NCI-H774 (cell line): ENCODE results near the gene KRTAP5-3.
"Not testable (repeated sequence)": the region's sequence is repeated elsewhere in the genome, so short reads cannot be mapped to it uniquely, and the experiment has no call there.

Source experiments
- DNase-seq: peaks from one replicate; lab custom pipeline; 2025; lab: John Stamatoyannopoulos, UW

The KRTAP5-3 gene, protein sequence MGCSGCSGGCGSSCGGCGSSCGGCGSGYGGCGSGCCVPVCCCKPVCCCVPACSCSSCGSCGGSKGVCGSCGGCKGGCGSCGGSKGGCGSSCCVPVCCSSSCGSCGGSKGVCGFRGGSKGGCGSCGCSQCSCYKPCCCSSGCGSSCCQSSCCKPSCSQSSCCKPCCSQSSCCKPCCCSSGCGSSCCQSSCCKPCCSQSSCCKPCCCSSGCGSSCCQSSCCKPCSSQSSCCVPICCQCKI

GRCh38 chr11:1608363-1608762, at the start of gene KRTAP5-3:
KRTAP5-3 (minus strand) TSS chr11:1608463; CDS start chr11:1608385, 78 bp downstream.
- DNase-seq: no peak

DNA sequence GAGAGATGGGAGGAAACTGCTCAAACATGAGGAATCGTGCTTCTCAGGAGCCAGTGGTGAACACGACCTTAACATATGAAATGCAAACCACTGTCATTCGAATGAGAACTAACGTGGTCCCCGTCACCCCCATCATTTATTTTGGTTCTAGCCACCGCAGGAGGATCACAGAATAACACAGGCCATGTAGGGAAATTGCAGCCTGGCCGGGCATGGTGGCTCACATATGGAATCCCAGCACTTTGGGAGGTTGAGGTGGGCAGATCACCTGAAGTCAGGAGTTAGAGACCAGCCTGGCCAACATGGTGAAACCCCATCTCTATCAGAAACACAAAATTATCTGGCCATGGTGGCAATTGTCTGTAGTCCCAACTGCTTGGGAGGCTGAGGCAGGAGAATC, 48.4 kb upstream of the KRTAP5-3 start:
- DNase-seq: no peak

GRCh38 chr11:1656061-1656441, 47.8 kb upstream of the KRTAP5-3 start:
- DNase-seq: no peak

GRCh38 chr11:1655168-1656060, 47.2 kb upstream of the KRTAP5-3 start:
- DNase-seq: no peak

GRCh38 chr11:1654388-1655167, 46.3 kb upstream of the KRTAP5-3 start:
- no peak for DNase-seq

GRCh38 chr11:1653541-1654387, 45.5 kb upstream of the KRTAP5-3 start:
- DNase-seq: no peak

GRCh38 chr11:1652771-1653540, 44.7 kb upstream of the KRTAP5-3 start:
- DNase-seq: peak; percentile 35

GRCh38 chr11:1652442-1652770, 44.1 kb upstream of the KRTAP5-3 start:
- no peak for DNase-seq

GRCh38 chr11:1652026-1652425, 43.8 kb upstream of the KRTAP5-3 start:
- no peak for DNase-seq

DNA sequence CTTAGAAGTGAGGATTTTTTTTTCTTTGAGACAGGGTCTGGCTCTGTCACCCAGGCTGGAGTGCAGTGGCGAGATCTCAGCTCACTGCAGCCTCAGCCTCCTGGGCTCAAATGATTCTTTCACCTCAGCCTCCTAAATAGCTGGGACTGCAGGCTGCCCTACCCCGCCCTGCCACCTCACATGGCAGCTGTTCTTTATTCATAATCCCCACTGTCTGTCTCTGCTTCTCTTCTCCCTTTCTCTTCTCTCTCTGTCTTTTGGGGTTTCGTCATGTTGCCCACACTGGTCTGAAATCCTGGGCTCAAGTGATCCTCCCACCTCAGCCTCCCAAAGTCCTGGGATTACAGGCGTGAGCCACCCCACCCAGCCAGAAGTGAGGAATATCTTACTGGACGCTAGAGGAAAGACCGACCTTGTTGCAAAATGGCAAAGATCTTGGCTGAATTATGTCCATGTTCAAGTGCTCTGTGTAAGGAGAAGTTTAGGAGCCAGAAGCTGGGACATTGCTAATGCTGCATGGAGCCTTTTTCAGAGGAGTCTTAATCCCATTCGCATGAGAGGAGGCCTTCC, 43.2 kb upstream of the KRTAP5-3 start:
- DNase-seq: no peak

DNA sequence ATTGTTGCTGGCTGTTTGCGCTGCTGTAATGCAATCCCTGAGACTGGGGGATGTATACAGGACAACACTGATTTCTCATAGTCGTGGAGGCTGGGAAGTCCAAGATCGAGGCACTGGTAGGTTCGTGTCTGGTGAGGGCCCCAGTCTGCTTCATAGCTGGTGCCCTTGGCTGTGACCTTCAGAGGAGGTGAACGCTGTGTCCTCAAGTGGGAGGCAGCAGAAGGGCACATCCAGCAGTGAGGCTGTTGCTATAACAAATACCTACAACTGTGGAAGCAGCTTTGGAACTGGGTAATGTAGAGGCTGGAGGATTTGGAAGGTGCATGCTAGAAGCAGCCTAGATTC, 42.6 kb upstream of the KRTAP5-3 start:
- DNase-seq: no peak

DNA sequence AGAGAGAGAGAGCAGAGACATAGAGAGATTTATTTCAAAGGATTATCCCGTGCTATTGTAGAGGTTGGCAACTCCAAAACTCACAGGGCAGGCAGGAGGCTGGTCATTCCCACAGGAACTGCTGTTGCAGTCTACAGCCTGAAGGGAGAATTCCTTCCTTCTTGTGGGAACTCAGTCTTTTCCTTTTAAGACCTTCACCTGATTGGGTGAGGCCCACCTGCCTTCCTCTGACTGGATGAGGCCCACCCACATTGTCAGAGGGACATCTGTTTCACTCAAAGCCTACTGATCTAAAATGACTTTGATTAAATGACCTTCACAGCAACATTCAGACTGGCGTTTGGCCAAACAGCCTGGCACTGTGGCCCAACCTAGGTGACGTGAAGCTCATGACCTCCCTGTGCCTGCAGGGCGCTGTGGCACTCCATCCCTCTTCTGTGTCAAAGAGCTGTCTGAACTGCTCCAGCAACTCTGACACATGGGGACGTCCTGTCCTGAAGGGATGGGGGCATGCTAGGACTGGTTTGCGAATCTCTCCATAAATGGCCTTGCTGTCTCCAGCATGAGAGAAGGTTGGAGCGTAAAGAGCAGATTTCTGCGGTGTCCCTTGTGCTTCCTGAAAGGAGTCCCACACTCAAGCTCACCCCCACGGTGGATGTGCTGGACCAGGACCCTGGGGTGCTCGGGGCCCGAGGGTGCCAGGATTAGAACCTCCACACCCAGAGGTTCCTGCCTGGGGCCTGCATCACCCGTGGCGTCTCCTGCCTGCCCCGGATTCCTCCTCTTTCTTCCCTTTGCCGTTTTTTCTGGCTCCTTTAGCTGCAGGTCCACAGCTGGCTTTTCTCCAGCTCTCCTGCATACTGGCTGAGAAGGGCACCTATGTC, 42.0 kb upstream of the KRTAP5-3 start:
- no peak for DNase-seq

DNA sequence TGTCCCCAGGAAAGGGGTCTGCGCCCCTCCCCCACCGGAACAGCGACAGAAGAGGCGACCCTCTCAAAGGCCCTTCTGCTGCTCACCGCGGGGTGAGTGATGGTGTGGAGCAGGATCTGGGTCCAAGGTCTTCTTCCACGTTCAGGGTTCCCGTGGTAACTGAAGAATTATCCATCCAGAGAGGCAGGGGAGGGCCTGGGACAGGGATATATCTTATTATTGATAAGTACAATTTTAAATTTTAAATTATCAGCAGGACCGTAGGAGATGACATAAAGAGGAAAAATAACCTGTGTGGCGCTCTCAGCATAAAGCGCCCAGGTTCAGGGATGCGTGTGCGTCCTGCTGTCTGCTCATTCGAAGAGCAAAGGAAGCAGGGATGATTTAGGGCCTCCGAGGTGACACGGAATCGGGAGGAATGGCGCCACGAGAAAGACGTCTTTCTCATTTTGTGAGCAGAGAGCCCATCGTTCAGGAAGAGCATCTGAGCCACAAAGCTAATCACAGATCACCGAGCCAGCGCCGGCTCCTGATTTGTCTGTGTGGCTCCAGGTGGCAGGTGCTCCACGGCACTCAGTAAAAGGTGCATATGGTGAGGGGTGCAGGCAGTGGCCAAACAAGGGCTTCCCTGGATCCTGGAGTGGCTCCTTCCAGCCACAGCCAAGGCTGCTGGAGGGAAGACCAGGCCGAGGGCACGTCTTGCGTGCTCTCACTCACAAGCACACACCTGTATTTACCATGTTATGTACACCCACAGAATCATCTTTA, 40.6 kb upstream of the KRTAP5-3 start:
- no peak for DNase-seq

DNA sequence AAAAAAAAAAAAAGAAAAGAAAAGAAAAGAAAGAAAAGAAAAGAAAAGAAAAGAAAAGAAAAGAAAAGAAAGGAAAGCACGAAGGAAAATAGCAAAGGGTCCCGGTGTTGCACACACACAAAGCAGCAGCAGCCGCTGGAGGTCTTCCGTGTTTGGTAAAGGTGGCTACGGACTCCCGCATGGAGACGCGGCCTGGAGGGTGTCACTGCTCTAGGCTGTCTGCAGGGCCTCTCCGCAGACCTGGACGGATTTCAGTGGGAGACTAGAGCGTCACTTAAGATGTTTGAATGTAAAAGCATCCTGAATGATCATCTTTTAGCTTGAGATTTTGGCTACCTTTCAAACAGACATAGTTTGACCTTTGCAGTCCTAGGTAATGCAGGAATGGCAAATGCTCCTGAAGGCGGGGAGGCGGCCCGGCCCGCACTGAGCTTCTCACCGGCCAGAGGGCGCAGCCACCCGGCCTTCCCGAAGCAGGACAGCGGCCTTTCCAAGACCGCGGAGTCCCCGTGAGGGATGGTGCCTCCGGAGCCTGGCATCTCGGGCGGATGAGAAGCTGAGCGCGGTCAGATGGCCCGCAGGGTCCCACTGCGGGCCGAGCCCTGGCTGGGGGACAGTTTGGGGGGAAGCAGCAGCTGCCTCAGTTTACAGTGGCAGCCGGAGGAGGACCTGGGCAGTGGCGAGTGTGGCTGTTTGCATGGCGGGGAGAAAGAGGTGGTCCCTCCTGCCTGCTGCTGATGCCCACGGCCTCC, 39.8 kb upstream of the KRTAP5-3 start:
- DNase-seq: no peak

DNA sequence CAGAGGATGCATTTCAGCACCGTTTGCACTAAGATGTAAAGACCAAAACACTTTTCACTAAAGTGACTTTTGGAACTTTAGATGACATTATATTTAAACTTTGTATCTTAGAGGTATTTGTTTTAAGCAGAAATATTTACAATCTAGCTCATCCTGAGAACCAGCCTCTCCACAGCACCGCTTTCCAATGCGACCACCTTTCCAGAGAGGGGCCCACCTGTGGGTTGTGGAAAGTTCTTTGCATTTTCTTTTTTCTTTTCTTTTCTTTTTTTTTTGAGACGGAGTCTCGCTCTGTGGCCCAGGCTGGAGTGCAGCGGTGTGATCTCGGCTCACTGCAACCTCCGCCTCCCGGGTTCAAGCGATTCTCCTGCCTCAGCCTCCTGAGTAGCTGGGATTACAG, 38.3 kb upstream of the KRTAP5-3 start:
- not testable (repeated sequence) for DNase-seq

- no peak for DNase-seq
Measured at GRCh38 chr11:1645357-1645821, 37.1 kb upstream of the KRTAP5-3 start.

DNA sequence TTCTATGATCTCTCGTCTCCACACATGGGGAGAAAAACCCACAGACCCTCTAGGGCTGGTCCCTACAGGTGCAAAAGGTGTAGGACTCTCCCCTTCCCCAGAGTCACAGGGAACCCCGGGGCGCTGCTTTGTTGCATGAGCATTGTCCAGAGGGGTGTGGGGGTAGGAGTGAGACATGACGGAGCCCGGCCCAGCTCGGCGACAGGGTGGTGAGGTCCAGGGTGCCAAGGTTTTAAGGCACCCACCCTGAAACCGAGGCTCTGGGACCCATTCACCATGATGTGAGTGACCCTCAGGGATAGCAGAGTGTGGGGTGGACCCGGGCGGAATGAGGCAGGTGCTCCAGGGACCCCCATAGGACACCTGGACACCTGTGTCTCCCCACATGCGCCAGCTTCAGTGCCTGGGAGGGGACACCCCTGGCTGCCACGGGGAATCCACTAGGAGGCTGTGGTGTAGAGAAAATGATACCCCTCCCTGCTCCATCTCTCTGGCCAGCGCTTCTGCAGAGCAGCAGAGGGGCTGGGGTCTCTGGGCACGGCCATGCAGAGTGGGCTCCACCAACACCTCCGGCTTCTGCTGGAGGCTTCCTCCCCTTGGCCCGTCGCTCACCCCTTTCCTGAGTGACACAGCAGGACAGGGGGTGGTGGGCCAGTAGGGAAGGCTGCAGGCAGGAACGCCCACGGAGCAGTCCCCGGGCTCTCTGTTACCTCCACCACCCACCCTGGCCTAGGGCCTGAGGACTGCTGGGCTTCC, 36.5 kb upstream of the KRTAP5-3 start:
- DNase-seq: no peak
